ENCODE results near the gene ATP1A1.

DNA sequence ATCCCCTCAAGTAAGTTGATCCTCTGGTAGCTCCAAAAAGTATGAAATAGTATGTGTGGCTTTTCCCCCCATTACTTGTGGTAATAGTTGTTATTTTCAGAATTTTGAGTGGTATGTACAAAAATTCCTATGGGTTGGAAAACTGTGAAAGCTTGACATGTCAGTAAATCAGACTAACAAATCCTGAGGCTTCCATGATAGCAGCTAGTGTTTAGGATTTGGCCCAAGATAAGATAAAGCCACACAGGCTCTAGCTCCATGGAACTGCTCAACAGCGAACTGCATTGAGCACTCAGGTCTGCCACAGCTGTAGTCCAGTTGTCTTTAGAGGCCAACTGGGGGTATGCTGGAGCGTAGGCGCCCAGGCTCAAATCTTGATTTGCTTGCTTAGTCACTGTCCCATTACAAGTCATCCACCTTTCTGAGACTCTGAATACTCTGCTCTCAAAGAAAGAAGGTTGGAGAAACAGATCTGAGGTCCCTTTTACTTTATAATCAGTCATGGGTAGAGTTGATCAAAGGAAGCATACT is 28.7 kb downstream of the ATP1A1 start:
- TF ChIP-seq, protein P1, sequence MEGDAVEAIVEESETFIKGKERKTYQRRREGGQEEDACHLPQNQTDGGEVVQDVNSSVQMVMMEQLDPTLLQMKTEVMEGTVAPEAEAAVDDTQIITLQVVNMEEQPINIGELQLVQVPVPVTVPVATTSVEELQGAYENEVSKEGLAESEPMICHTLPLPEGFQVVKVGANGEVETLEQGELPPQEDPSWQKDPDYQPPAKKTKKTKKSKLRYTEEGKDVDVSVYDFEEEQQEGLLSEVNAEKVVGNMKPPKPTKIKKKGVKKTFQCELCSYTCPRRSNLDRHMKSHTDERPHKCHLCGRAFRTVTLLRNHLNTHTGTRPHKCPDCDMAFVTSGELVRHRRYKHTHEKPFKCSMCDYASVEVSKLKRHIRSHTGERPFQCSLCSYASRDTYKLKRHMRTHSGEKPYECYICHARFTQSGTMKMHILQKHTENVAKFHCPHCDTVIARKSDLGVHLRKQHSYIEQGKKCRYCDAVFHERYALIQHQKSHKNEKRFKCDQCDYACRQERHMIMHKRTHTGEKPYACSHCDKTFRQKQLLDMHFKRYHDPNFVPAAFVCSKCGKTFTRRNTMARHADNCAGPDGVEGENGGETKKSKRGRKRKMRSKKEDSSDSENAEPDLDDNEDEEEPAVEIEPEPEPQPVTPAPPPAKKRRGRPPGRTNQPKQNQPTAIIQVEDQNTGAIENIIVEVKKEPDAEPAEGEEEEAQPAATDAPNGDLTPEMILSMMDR (IDR thresholded peaks at IDR 0.05; ENCODE audit: low read length), result no peak
- TF ChIP-seq EZH2 (IDR thresholded peaks at IDR 0.05; ENCODE audit: borderline replicate concordance, low read length), result no peak
